Gastroesophageal sphincter (tissue), 4 donors: ENCODE measurements around the gene HBQ1. TPM values are rescaled to one million over a fixed set of nuclear protein-coding genes. Genes with fewer than 3 reads are reported as not detected.
A peak's percentile ranks its signal among the peaks of the same experiment; 100 is the strongest.
"Not testable (repeated sequence)": the region's sequence is repeated elsewhere in the genome, so short reads cannot be mapped to it uniquely, and the experiment has no call there.

Source experiments
- ATAC-seq: fragments of 150-250 bp; one replicate; pipeline ENCODE4 v1.9.1; 2016; ENCODE audit warnings: mild to moderate bottlenecking, moderate library complexity
- H3K27ac ChIP-seq, 4 donors: fragments of 200-600 bp; sonication (generic) in 3 of 4; 1 replicate in 3 of 4; 2 replicates in 1 of 4; pipeline ENCODE4 v1.5.1; 2016 to 2019
- H3K27me3 ChIP-seq: fragments of 200-600 bp; sonication (generic); one replicate; pipeline ENCODE4 v1.5.1; 2019
- H3K36me3 ChIP-seq, 2 donors: fragments of 200-600 bp; sonication (generic); one replicate each; pipeline ENCODE4 v1.5.1; 2019; ENCODE audit warnings: control low read depth in 1 of 2
- H3K4me1 ChIP-seq, 3 donors: fragments of 200-600 bp; sonication (generic); 1 replicate in 2 of 3; 2 replicates in 1 of 3; pipeline ENCODE4 v1.5.1; 2016 to 2019; ENCODE audit warnings: control low read depth in 2 of 3
- H3K4me3 ChIP-seq, 2 donors: fragments of 200-600 bp; sonication (generic); one replicate each; pipeline ENCODE4 v1.5.1; 2019; ENCODE audit warnings: mild to moderate bottlenecking in 1 of 2, moderate library complexity in 1 of 2
- H3K9me3 ChIP-seq, 3 donors: fragments of 200-600 bp; sonication (generic); one replicate each; pipeline ENCODE4 v1.5.1; 2017 to 2019; ENCODE audit warnings: control low read depth in 2 of 3
- CTCF ChIP-seq, 4 experiments: fragments of 200-600 bp in 2 of 4; fragments of 450-650 bp in 2 of 4; sonication (generic) in 1 of 4; IDR thresholded peaks; one replicate each; pipeline ENCODE4 v1.5.1; 2017 to 2019; ENCODE audit warnings: antibody characterized with exemption in 4 of 4, mild to moderate bottlenecking in 2 of 4, moderate library complexity in 2 of 4
- EP300 ChIP-seq: sonication (generic); formaldehyde crosslinking; IDR thresholded peaks from one replicate; pipeline ENCODE4 v1.6.1; 2017; ENCODE audit warnings: antibody characterized with exemption, mild to moderate bottlenecking
- POLR2A ChIP-seq, 2 donors: fragments of 450-650 bp; IDR thresholded peaks; one replicate each; pipeline ENCODE4 v1.6.1; 2017; ENCODE audit warnings: antibody characterized with exemption in 2 of 2, mild to moderate bottlenecking in 2 of 2, moderate library complexity in 1 of 2
- POLR2AphosphoS5 ChIP-seq: sonication (generic); formaldehyde crosslinking; IDR thresholded peaks from one replicate; pipeline ENCODE4 v1.6.1; 2017; ENCODE audit warnings: antibody characterized with exemption
- WGBS, 2 donors: methylation state at CpG; one replicate each; pipeline ENCODE4 v1.1.5; 2018; ENCODE audit warnings: low coverage in 1 of 2; 5-methylcytosine and 5-hydroxymethylcytosine counted together
- total RNA-seq, 4 donors: library from RNA; depleted of rRNA; stranded (reverse); fragments of >200 nt; gene quantifications; one replicate each; pipeline ENCODE4 v1.1.0, GENCODE V29; 2016

Gene HBQ1
- total RNA-seq, 4 donors from 2014 or later = not detected

GRCh38 chr16:173928-174769 is 6.1 kb upstream of the HBQ1 start:
- WGBS, 2 donors = no CpG with 5 or more reads among the region's 13 CpGs
- not testable (repeated sequence) for H3K9me3 ChIP-seq, H3K27ac ChIP-seq, H3K36me3 ChIP-seq, ATAC-seq, H3K4me3 ChIP-seq
- Histone ChIP-seq H3K4me1 (peaks cover 0 to 16% (median 0%) of the 10 kb centered on the region in 3 donors), H3K27me3 (peaks cover 79% of the 10 kb centered on the region)

DNA sequence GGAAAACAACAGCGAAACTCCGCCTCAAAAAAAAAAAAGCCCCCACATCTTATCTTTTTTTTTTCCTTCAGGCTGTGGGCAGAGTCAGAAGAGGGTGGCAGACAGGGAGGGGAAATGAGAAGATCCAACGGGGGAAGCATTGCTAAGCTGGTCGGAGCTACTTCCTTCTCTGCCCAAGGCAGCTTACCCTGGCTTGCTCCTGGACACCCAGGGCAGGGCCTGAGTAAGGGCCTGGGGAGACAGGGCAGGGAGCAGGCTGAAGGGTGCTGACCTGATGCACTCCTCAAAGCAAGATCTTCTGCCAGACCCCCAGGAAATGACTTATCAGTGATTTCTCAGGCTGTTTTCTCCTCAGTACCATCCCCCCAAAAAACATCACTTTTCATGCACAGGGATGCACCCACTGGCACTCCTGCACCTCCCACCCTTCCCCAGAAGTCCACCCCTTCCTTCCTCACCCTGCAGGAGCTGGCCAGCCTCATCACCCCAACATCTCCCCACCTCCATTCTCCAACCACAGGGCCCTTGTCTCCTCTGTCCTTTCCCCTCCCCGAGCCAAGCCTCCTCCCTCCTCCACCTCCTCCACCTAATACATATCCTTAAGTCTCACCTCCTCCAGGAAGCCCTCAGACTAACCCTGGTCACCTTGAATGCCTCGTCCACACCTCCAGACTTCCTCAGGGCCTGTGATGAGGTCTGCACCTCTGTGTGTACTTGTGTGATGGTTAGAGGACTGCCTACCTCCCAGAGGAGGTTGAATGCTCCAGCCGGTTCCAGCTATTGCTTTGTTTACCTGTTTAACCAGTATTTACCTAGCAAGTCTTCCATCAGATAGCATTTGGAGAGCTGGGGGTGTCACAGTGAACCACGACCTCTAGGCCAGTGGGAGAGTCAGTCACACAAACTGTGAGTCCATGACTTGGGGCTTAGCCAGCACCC is 5.0 kb upstream of the HBQ1 start:
- H3K4me1 ChIP-seq = peaks cover 0 to 22% (median 4%) of the 10 kb centered on the region in 3 donors
- no peak for ATAC-seq
- H3K27ac ChIP-seq = no peak overlapping the region
- TF ChIP-seq EP300 (no peak), POLR2A (IDR thresholded peaks at IDR 0.05) (no peak), CTCF (IDR thresholded peaks at IDR 0.05) (no peak), POLR2AphosphoS5 (no peak)
- WGBS, 2 donors = 19 to 21% methylated on average over 4 to 7 of the region's 8 CpGs
- H3K36me3 ChIP-seq = no peaks in the 10 kb centered on the region
- no peak overlapping the region for H3K4me3 ChIP-seq
- H3K27me3 ChIP-seq = peaks cover 81% of the 10 kb centered on the region
- no peaks in the 10 kb centered on the region for H3K9me3 ChIP-seq

GRCh38 chr16:176006-176405 is 4.3 kb upstream of the HBQ1 start:
- Histone ChIP-seq H3K4me3 (peak overlapping the region in 1 of 2 donors; percentile 18), H3K27me3 (peaks cover 81% of the 10 kb centered on the region)
- no CpG with 5 or more reads among the region's 39 CpGs for WGBS, 2 donors

GRCh38 chr16:176477-177382 is 3.5 kb upstream of the HBQ1 start, which contains the start of gene HBA1:
HBA1 (plus strand) TSS chr16:176680; CDS start chr16:176717, 37 bp downstream.
- H3K27ac ChIP-seq, H3K36me3 ChIP-seq, H3K9me3 ChIP-seq, ATAC-seq: not testable (repeated sequence)
- WGBS, 2 donors = no CpG with 5 or more reads among the region's 88 CpGs
- peak within 1 kb of the TSS in 1 of 2 donors; percentile 18 for H3K4me3 ChIP-seq
- H3K27me3 ChIP-seq = peaks cover 78% of the 10 kb centered on the region
- H3K4me1 ChIP-seq = peaks cover 7 to 36% (median 17%) of the 10 kb centered on the region in 3 donors

More at GRCh38 chr16:176006-176405, 4.3 kb upstream of the HBQ1 start:
- not testable (repeated sequence) for H3K36me3 ChIP-seq, H3K9me3 ChIP-seq, ATAC-seq, H3K27ac ChIP-seq
- peaks cover 5 to 29% (median 11%) of the 10 kb centered on the region in 3 donors for H3K4me1 ChIP-seq

DNA sequence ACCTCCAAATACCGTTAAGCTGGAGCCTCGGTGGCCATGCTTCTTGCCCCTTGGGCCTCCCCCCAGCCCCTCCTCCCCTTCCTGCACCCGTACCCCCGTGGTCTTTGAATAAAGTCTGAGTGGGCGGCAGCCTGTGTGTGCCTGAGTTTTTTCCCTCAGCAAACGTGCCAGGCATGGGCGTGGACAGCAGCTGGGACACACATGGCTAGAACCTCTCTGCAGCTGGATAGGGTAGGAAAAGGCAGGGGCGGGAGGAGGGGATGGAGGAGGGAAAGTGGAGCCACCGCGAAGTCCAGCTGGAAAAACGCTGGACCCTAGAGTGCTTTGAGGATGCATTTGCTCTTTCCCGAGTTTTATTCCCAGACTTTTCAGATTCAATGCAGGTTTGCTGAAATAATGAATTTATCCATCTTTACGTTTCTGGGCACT is 2.9 kb upstream of the HBQ1 start:
- 0 to 1% methylated on average over 4 to 7 of the region's 13 CpGs for WGBS, 2 donors
- Histone ChIP-seq H3K9me3 (no peaks in the 10 kb centered on the region), H3K27ac (no peak overlapping the region), H3K4me1 (peaks cover 7 to 36% (median 17%) of the 10 kb centered on the region in 3 donors), H3K36me3 (no peaks in the 10 kb centered on the region), H3K27me3 (peaks cover 75% of the 10 kb centered on the region), H3K4me3 (no peak overlapping the region)
- no peak for TF ChIP-seq POLR2A (IDR thresholded peaks at IDR 0.05)
- TF ChIP-seq CTCF (IDR thresholded peaks at IDR 0.05) = no peak
- no peak for TF ChIP-seq EP300
- no peak for TF ChIP-seq POLR2AphosphoS5
- ATAC-seq = no peak
